Erythroblast (primary cell): ENCODE results near the gene PAPSS1.

Experiments
- GATA1 ChIP-seq: IDR thresholded peaks from 2 replicates; pipeline ENCODE4 v1.6.1; 2011; ENCODE audit warnings: low read depth, mild to moderate bottlenecking, control low read depth, low read length, moderate library complexity
- POLR2A ChIP-seq: IDR thresholded peaks from 2 replicates; pipeline ENCODE4 v1.6.1; 2011; ENCODE audit warnings: mild to moderate bottlenecking, low read length

DNA sequence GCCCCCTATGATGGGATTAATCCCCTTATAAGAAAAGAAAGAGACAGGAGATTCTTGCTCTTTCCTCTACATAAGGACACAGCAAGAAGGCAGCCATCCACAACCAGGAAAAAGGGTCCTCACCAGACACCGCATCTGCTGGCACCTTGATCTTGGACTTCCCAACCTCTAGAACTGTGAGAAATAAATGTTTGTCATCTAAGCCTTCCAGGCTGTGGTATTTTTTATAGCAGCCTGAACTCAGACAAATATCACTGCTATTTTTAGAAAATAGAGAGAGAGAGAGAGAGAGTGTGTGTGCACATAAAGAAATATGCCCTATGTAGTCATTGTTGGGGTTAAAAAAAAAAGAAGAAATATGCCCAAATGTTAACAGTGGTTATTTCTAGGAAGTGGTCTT, 104.2 kb downstream of the PAPSS1 start:
- TF ChIP-seq POLR2A, result no peak
- no peak for TF ChIP-seq GATA1
